Breast epithelium (tissue), 4 donors: ENCODE measurements around the gene IGF1R. TPM values are rescaled to one million over a fixed set of nuclear protein-coding genes. Genes with fewer than 3 reads are reported as not detected.

Experiments used
- DNase-seq, 2 donors: peaks; one replicate each; pipeline ENCODE4 v3.0.0-alpha.2; 2019; ENCODE audit warnings: low spot score in 2 of 2
- H3K27ac ChIP-seq, 2 donors: fragments of 200-600 bp; sonication (generic) in 1 of 2; one replicate each; pipeline ENCODE4 v1.5.1; 2016 to 2019; ENCODE audit warnings: mild to moderate bottlenecking in 1 of 2
- H3K27me3 ChIP-seq, 2 donors: fragments of 200-600 bp; sonication (generic) in 1 of 2; one replicate each; pipeline versions ENCODE4 v1.5.1 to v1.6.0; 2017 to 2019; ENCODE audit warnings: control low read depth in 1 of 2, mild to moderate bottlenecking in 1 of 2
- H3K36me3 ChIP-seq: fragments of 200-600 bp; one replicate; pipeline ENCODE4 v1.5.1; 2019
- H3K4me1 ChIP-seq, 2 donors: fragments of 200-600 bp; sonication (generic); one replicate each; pipeline ENCODE4 v1.5.1; 2016 to 2019; ENCODE audit warnings: control low read depth in 1 of 2
- H3K4me3 ChIP-seq, 3 donors: fragments of 200-600 bp; sonication (generic); 1 replicate in 2 of 3; 2 replicates in 1 of 3; pipeline ENCODE4 v1.5.1; 2016 to 2019; ENCODE audit warnings: mild to moderate bottlenecking in 3 of 3, moderate library complexity in 2 of 3
- H3K9me3 ChIP-seq, 2 donors: fragments of 200-600 bp; sonication (generic) in 1 of 2; one replicate each; pipeline ENCODE4 v1.5.1; 2016 to 2019; ENCODE audit warnings: control low read depth in 1 of 2
- POLR2A ChIP-seq: fragments of 450-650 bp; IDR thresholded peaks from one replicate; pipeline ENCODE4 v1.6.1; 2016; ENCODE audit warnings: antibody characterized with exemption, mild to moderate bottlenecking, moderate library complexity
- POLR2AphosphoS5 ChIP-seq, 3 donors: sonication (generic); formaldehyde crosslinking; IDR thresholded peaks; one replicate each; pipeline ENCODE4 v1.6.1; 2017; ENCODE audit warnings: antibody characterized with exemption in 3 of 3
- intact Hi-C: fragments of 100-400 bp; cut with DNase I; formaldehyde crosslinking; loops from one replicate; pipeline ENCODE4 v1.15.1; 2023; ENCODE audit warnings: low total_unique reads
- total RNA-seq, 3 donors: library from RNA; depleted of rRNA; stranded (reverse); fragments of >200 nt; gene quantifications; one replicate each; pipeline ENCODE4 v1.1.0, GENCODE V29; 2016
- TF ChIP-seq, protein P1 (sequence below), 3 donors: fragments of 450-650 bp; IDR thresholded peaks; one replicate each; pipeline ENCODE4 v1.5.1; 2016 to 2017; ENCODE audit warnings: antibody characterized with exemption in 3 of 3, mild to moderate bottlenecking in 3 of 3, moderate library complexity in 3 of 3

IGF1R gene
- total RNA-seq, 3 donors from 2014 or later, result 61.8 to 146 (median 103) TPM

DNA sequence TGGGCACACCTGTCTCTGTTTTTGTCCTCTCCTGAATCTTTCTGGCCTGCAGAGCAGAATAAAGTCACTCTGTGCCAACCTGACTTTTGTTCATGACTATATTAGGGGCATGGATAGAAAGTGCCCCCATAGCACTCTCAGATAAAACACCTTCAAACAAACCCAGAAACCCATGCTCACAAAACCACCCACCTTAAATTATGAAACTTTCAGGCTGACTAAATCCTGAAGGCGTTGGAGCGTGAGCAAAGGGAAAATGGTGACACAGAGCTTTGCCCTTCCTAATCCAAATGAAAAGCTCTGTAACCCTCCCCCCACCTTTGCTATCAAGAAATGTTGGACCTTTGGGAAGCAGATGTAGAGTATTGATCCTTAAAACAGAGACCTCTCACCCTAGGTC lies 138.9 kb downstream of the IGF1R start:
- Histone ChIP-seq H3K36me3 (no peaks in the 10 kb centered on the region), H3K4me1 (peaks cover 0 to 4% of the 10 kb centered on the region in 2 donors), H3K4me3 (no peak overlapping the region), H3K9me3 (no peaks in the 10 kb centered on the region), H3K27me3 (no peaks in the 10 kb centered on the region), H3K27ac (no peak overlapping the region)
- DNase-seq, result no peak
- intact Hi-C loops, result no loop called here
- TF ChIP-seq, protein P1, sequence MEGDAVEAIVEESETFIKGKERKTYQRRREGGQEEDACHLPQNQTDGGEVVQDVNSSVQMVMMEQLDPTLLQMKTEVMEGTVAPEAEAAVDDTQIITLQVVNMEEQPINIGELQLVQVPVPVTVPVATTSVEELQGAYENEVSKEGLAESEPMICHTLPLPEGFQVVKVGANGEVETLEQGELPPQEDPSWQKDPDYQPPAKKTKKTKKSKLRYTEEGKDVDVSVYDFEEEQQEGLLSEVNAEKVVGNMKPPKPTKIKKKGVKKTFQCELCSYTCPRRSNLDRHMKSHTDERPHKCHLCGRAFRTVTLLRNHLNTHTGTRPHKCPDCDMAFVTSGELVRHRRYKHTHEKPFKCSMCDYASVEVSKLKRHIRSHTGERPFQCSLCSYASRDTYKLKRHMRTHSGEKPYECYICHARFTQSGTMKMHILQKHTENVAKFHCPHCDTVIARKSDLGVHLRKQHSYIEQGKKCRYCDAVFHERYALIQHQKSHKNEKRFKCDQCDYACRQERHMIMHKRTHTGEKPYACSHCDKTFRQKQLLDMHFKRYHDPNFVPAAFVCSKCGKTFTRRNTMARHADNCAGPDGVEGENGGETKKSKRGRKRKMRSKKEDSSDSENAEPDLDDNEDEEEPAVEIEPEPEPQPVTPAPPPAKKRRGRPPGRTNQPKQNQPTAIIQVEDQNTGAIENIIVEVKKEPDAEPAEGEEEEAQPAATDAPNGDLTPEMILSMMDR (IDR thresholded peaks at IDR 0.05), result no peak

DNA sequence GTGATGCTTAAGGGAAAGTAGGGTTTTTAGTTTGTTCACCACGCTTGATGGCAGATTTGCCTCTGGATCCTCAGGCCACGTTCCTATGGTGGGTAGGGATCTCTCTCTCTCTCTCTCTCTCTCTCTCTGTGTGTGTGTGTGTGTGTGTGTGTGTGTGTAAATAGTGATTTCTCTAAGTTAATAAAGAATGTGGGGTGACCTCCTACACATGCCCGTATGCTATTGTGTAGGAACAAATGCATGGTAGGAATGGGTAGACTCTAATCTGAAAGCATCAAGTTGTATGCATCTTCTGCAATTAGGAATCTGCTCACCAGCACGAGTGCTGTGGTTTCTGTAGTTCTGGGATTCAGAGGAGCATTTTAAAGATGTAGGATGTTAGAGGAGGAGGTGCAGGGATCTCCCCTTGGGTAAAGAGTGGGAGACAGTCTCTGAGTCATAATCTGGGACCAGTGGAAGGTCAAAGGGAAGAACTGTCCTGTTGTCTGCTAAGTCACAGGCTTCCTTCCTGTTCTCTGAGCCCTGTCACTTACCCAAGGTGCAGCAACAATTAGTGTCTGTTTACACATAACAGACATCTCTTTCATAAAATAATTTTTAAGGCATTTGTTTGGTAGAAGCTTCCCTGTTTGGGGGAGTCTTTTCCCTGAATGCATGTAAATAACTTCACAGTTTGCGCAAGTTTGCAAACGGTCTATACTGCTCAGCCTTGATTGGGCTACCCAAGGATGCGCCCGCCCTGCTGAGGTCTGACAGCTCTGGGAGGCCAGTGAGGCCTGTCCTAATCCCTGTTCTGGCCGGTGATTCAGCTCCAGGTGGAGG lies 139.8 kb downstream of the IGF1R start:
- intact Hi-C loops, result no loop called here
- DNase-seq, result peak in 1 of 2 donors; percentile 32
- H3K4me3 ChIP-seq, result no peak overlapping the region
- peaks cover 0 to 10% of the 10 kb centered on the region in 2 donors for H3K4me1 ChIP-seq
- no peaks in the 10 kb centered on the region for H3K27me3 ChIP-seq
- H3K27ac ChIP-seq, result no peak overlapping the region
- no peaks in the 10 kb centered on the region for H3K9me3 ChIP-seq
- TF ChIP-seq, protein P1 (IDR thresholded peaks at IDR 0.05), result no peak
- TF ChIP-seq POLR2AphosphoS5 (IDR thresholded peaks at IDR 0.05), result peak in 1 of 3 donors; percentile 21
- no peaks in the 10 kb centered on the region for H3K36me3 ChIP-seq

DNA sequence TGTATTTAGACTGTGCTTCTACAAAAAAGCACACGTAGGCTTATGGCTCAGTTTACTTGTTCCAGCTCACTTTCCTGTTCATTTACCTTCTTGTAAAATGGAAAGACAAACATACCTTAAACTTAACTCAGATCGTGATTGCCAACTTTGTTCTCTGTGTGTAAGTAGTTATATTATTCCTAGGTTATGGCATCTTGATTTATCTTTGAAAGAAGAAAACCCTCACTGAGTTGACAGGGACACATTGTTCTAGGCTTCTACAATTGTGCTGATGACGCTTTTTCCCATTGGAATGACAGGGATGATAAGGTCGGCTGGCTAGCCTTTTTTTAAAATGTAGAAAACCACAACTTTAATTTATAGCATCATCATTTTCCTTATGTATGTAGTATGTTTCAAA lies 140.7 kb downstream of the IGF1R start:
- no peak overlapping the region for H3K4me3 ChIP-seq
- H3K4me1 ChIP-seq, result peaks cover 0 to 12% of the 10 kb centered on the region in 2 donors
- no peaks in the 10 kb centered on the region for H3K27me3 ChIP-seq
- TF ChIP-seq, protein P1 (IDR thresholded peaks at IDR 0.05), result no peak
- TF ChIP-seq POLR2AphosphoS5 (IDR thresholded peaks at IDR 0.05) (no peak), POLR2A (no peak)
- peak overlapping the region in 1 of 2 donors; percentile 52 for H3K27ac ChIP-seq
- no peaks in the 10 kb centered on the region for H3K9me3 ChIP-seq
- intact Hi-C loops, result no loop called here
- no peak for DNase-seq
- no peaks in the 10 kb centered on the region for H3K36me3 ChIP-seq

DNA sequence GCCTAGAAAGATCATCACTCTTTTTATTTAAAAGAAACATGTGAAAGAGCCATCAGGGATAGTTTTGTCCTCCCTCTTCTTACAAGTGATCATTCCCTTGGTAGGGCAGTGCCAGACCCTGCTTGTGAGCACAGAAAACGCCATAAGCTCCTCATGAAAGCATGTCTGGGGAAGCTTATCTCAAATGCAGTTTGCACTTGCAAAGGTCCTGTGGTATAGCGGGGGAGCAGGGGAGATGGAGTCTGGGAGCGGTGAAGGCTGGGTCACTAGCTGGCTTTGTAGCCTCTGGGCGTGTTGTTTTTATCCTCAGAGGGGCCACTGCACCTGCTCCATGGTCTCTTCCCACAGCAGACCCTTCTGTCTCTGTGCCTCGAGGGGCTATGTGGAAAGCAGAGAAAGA lies 141.9 kb downstream of the IGF1R start:
- Histone ChIP-seq H3K4me3 (no peak overlapping the region), H3K4me1 (peaks cover 0 to 12% of the 10 kb centered on the region in 2 donors), H3K36me3 (no peaks in the 10 kb centered on the region), H3K27me3 (no peaks in the 10 kb centered on the region), H3K27ac (peak overlapping the region in 1 of 2 donors; percentile 52), H3K9me3 (no peaks in the 10 kb centered on the region)
- no peak for DNase-seq
- intact Hi-C loops, result no loop called here
- no peak for TF ChIP-seq POLR2AphosphoS5 (IDR thresholded peaks at IDR 0.05)

DNA sequence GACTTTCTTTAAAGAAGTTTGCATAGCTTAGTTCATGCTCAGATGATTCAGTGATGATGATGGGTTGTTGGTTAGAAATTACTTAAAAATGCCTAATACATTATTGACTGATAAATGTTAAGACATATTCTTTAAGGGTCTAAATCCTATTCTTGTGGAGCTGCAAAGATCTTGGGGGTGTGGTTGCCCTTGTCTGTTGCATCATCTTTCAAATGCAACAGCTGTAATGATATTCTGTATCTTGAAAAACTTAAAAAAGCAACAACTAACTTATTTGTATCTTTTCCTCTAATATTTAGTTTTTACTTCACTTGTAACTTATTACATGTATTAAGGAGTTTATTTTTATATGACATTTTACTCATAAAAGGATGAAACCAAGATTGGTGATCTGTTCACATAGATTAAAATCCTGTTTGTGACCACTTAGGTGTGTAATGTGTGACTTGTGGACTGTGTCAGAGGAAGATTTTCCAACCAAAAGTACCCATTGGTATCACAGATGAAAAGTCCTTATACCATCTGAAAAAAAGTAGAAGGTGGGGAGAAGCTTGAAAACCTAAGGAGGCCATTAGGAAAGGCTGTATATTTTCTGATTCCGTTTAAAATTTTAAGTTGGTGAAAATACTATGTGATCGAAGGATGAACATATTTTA lies 142.8 kb downstream of the IGF1R start:
- no peaks in the 10 kb centered on the region for H3K36me3 ChIP-seq
- H3K4me3 ChIP-seq, result no peak overlapping the region
- intact Hi-C loops, result no loop called here
- no peaks in the 10 kb centered on the region for H3K9me3 ChIP-seq
- H3K27me3 ChIP-seq, result no peaks in the 10 kb centered on the region
- TF ChIP-seq POLR2AphosphoS5 (IDR thresholded peaks at IDR 0.05) (no peak), POLR2A (no peak)
- TF ChIP-seq, protein P1 (IDR thresholded peaks at IDR 0.05), result no peak
- H3K27ac ChIP-seq, result no peak overlapping the region
- H3K4me1 ChIP-seq, result peaks cover 0 to 12% of the 10 kb centered on the region in 2 donors
- DNase-seq, result no peak
